Mesendoderm (in vitro differentiated cells): ENCODE data around the gene ZMYND19. TPM values are rescaled to one million over a fixed set of nuclear protein-coding genes. Genes with fewer than 3 reads are reported as not detected.

Source experiments
- DNase-seq: peaks from one replicate; pipeline ENCODE4 v3.0.0; 2013
- H2AK5ac ChIP-seq: 2 replicates; pipeline ENCODE4 v1.6.1; 2013; ENCODE audit warnings: low read length, inconsistent platforms
- H2BK120ac ChIP-seq: 2 replicates; pipeline ENCODE4 v1.6.1; 2013; ENCODE audit warnings: low read depth, mild to moderate bottlenecking, low read length, moderate library complexity, mixed read lengths
- H2BK15ac ChIP-seq: replicated peaks from 2 replicates; pipeline ENCODE4 v1.6.1; 2013; ENCODE audit warnings: low read depth, mild to moderate bottlenecking, moderate library complexity
- H2BK5ac ChIP-seq: 2 replicates; pipeline ENCODE4 v1.6.1; 2013; ENCODE audit warnings: low read length, inconsistent platforms
- H3K18ac ChIP-seq: 2 replicates; pipeline ENCODE4 v1.6.1; 2013; ENCODE audit warnings: mild to moderate bottlenecking, low read length, mixed read lengths
- H3K23ac ChIP-seq: one replicate; pipeline ENCODE4 v1.6.1; 2013; ENCODE audit warnings: low read length
- H3K27ac ChIP-seq: 2 replicates; pipeline ENCODE4 v1.5.1; 2013; ENCODE audit warnings: low read depth, mild to moderate bottlenecking, inconsistent platforms, low read length, moderate library complexity
- H3K27me3 ChIP-seq: 2 replicates; pipeline ENCODE4 v1.6.1; 2013; ENCODE audit warnings: low read length, control low read depth, mild to moderate bottlenecking, inconsistent platforms; ENCODE audit not compliant: insufficient read depth, poor library complexity
- H3K36me3 ChIP-seq: 2 replicates; pipeline ENCODE4 v1.6.1; 2013; ENCODE audit warnings: low read length, inconsistent platforms; ENCODE audit not compliant: control insufficient read depth, insufficient read depth
- H3K4ac ChIP-seq: one replicate; pipeline ENCODE4 v1.6.1; 2013; ENCODE audit warnings: low read depth, mild to moderate bottlenecking, low read length, moderate library complexity
- H3K4me1 ChIP-seq: 2 replicates; pipeline ENCODE4 v1.6.1; 2013; ENCODE audit warnings: low read depth, low read length, inconsistent platforms; ENCODE audit not compliant: control insufficient read depth
- H3K4me2 ChIP-seq: 2 replicates; pipeline ENCODE4 v1.6.1; 2013; ENCODE audit warnings: low read length
- H3K4me3 ChIP-seq: 2 replicates; pipeline ENCODE4 v1.5.1; 2013; ENCODE audit warnings: mild to moderate bottlenecking, low read length
- H3K56ac ChIP-seq: one replicate; pipeline ENCODE4 v1.6.1; 2013; ENCODE audit warnings: low read length
- H3K79me1 ChIP-seq: 2 replicates; pipeline ENCODE4 v1.6.1; 2013; ENCODE audit warnings: low read length, inconsistent platforms
- H3K79me2 ChIP-seq: 2 replicates; pipeline ENCODE4 v1.6.1; 2013; ENCODE audit warnings: mild to moderate bottlenecking, low read length; ENCODE audit not compliant: control insufficient read depth, insufficient read depth
- H3K9ac ChIP-seq: 2 replicates; pipeline ENCODE4 v1.6.1; 2013; ENCODE audit warnings: low read length, inconsistent platforms
- H4K5ac ChIP-seq: one replicate; pipeline ENCODE4 v1.6.1; 2013; ENCODE audit warnings: low read length
- H4K8ac ChIP-seq: one replicate; pipeline ENCODE4 v1.6.1; 2013; ENCODE audit warnings: low read depth, mild to moderate bottlenecking, control low read depth, low read length, moderate library complexity
- WGBS: extraction: QIAGEN DNeasy Blood & Tissue Kit; methylation state at CpG from one replicate; pipeline ENCODE4 v1.1.7; 2013; ENCODE audit warnings: low lambda C conversion rate, missing lambda C conversion rate; ENCODE audit not compliant: insufficient coverage; ENCODE audit errors: extremely low coverage; 5-methylcytosine and 5-hydroxymethylcytosine counted together
- polyA plus RNA-seq, 2 experiments: library from polyadenylated mRNA; stranded (reverse); fragments of 200-250 nt; gene quantifications; one replicate each; pipeline ENCODE4 v1.2.3, GENCODE V29; 2013

ZMYND19 gene
- 30.2 TPM for polyA plus RNA-seq (2013, experiment 1 of 2)
- polyA plus RNA-seq (2013, experiment 2 of 2) = 29.7 TPM

DNA sequence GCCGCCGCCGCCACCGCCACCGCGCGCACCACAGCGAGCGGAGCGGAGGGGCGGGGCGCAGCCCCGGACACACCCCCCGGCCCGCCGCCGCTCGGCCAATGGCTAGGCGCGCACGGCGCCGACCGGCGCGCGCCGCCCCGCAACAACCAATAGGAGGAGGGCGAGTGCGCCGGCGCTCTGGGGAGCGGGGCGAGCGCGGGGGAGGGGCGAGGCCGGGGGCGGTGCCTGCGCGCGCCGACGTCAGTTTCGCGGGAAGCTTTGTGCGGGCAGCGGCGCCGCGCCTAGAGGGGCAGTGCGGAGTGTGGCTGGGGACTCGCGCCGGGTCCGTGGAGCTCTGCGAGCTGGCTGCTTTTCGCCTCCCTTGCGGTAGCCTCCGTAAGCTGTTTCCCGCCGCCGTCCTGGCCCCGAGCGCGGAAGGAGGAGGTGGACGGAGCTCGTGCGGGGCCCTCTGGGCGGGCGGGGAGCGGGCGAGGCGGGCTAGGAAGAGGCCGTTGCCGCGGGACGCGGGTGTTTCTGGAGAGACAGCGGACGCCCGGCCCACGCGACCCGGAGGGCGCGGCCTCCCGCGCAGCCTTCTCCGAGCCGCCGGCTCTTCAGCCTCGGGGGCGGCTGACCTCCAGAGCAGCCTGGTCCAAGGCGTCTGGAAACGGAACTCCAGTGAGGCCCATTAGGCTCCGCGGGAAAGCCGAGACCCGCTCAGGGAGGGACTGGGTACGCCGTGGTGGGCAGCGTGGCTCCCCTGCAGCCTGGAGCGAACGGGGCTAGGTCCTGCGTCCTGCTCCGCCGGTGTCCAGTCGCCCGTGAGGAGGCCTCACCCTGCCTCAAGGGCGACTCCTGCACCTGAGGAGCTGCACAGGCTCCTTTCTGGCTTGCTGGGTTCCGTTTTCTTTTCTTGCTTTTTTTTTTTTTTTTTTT lies at the start of gene ZMYND19:
ZMYND19 (minus strand) TSS at position 44 of the 915 bp plus-strand sequence. CDS start 249 bp downstream, outside the sequence.
- Histone ChIP-seq H3K4ac (peak within 1 kb of the TSS; percentile 8), H4K8ac (no peak within 1 kb of the TSS), H4K5ac (no peak within 1 kb of the TSS), H3K79me1 (peaks cover 17% of the 10 kb centered on the region), H3K56ac (peak within 1 kb of the TSS; percentile 94), H3K18ac (peak within 1 kb of the TSS; percentile 11), H3K4me3 (peak within 1 kb of the TSS; percentile 77), H3K4me1 (no peaks in the 10 kb centered on the region), H2BK120ac (no peak within 1 kb of the TSS), H2BK15ac (no peak within 1 kb of the TSS), H3K27me3 (no peaks in the 10 kb centered on the region), H3K79me2 (peaks cover 12% of the 10 kb centered on the region), H2BK5ac (no peak within 1 kb of the TSS), H3K27ac (no peak within 1 kb of the TSS), H3K4me2 (peak within 1 kb of the TSS; percentile 92), H3K36me3 (peaks cover 11% of the 10 kb centered on the region), H3K23ac (no peak within 1 kb of the TSS), H3K9ac (peak within 1 kb of the TSS; percentile 92), H2AK5ac (no peak within 1 kb of the TSS)
- peak; percentile 91 for DNase-seq
- no CpG with 5 or more reads among the region's 113 CpGs for WGBS

GRCh38 chr9:137639303-137640051 lies 49.2 kb upstream of the ZMYND19 start:
- Histone ChIP-seq H2BK5ac (no peak overlapping the region), H3K4me3 (no peak overlapping the region)

DNA sequence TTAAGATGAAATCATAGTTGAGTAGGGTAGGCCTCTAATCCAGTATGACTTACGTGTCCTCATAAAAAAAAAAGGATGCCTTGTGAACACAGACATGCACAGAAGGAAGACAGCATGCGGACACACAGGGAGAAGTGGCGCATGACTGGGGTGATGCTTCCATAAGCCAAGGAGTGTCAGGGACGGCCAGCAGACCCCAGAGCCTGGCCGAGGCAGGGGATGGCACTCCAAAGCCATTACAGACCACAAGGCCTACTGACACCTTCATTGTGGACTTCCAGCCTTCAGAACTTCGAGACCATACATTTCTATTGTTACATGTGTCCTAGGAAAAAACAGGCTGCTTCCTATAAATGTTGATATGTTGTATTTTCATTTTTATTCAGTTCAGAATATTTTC lies 48.4 kb upstream of the ZMYND19 start:
- Histone ChIP-seq H3K79me1 (peaks cover 19% of the 10 kb centered on the region), H3K4ac (no peak overlapping the region), H3K18ac (no peak overlapping the region), H3K23ac (no peak overlapping the region), H3K56ac (no peak overlapping the region), H3K36me3 (no peaks in the 10 kb centered on the region), H2BK120ac (no peak overlapping the region), H2AK5ac (no peak overlapping the region), H4K5ac (no peak overlapping the region), H2BK15ac (no peak overlapping the region), H3K4me1 (no peaks in the 10 kb centered on the region), H2BK5ac (no peak overlapping the region), H3K4me2 (no peak overlapping the region), H3K4me3 (no peak overlapping the region), H4K8ac (no peak overlapping the region), H3K79me2 (peaks cover 66% of the 10 kb centered on the region), H3K27ac (no peak overlapping the region), H3K9ac (no peak overlapping the region), H3K27me3 (no peaks in the 10 kb centered on the region)
- DNase-seq = no peak
- no CpG with 5 or more reads among the region's 6 CpGs for WGBS

More at GRCh38 chr9:137639303-137640051, 49.2 kb upstream of the ZMYND19 start:
- no peak overlapping the region for H3K9ac ChIP-seq
- H3K56ac ChIP-seq = no peak overlapping the region
- H4K5ac ChIP-seq = no peak overlapping the region
- no peak overlapping the region for H3K23ac ChIP-seq
- H3K4me1 ChIP-seq = no peaks in the 10 kb centered on the region
- WGBS = no CpG with 5 or more reads among the region's 12 CpGs
- no peak overlapping the region for H2BK120ac ChIP-seq
- H2BK15ac ChIP-seq = no peak overlapping the region
- H3K36me3 ChIP-seq = no peaks in the 10 kb centered on the region
- H3K18ac ChIP-seq = no peak overlapping the region
- no peak overlapping the region for H2AK5ac ChIP-seq
- no peak overlapping the region for H3K4me2 ChIP-seq
- H3K4ac ChIP-seq = no peak overlapping the region
- peaks cover 64% of the 10 kb centered on the region for H3K79me2 ChIP-seq
- peaks cover 20% of the 10 kb centered on the region for H3K79me1 ChIP-seq
- H3K27ac ChIP-seq = no peak overlapping the region
- H3K27me3 ChIP-seq = no peaks in the 10 kb centered on the region
- no peak for DNase-seq
- H4K8ac ChIP-seq = no peak overlapping the region

- H3K18ac ChIP-seq = no peak overlapping the region
- no peak overlapping the region for H3K9ac ChIP-seq
- WGBS = no CpG with 5 or more reads among the region's 5 CpGs
- no peaks in the 10 kb centered on the region for H3K27me3 ChIP-seq
- H4K5ac ChIP-seq = no peak overlapping the region
- H2AK5ac ChIP-seq = no peak overlapping the region
- no peak overlapping the region for H3K27ac ChIP-seq
- H3K79me1 ChIP-seq = peaks cover 20% of the 10 kb centered on the region
- peaks cover 3% of the 10 kb centered on the region for H3K4me1 ChIP-seq
- no peak overlapping the region for H4K8ac ChIP-seq
- no peak overlapping the region for H3K56ac ChIP-seq
- no peak overlapping the region for H3K23ac ChIP-seq
- H2BK120ac ChIP-seq = no peak overlapping the region
- no peak overlapping the region for H2BK5ac ChIP-seq
- no peaks in the 10 kb centered on the region for H3K36me3 ChIP-seq
- DNase-seq = no peak
- no peak overlapping the region for H2BK15ac ChIP-seq
- H3K79me2 ChIP-seq = peaks cover 69% of the 10 kb centered on the region
- no peak overlapping the region for H3K4me2 ChIP-seq
- H3K4me3 ChIP-seq = no peak overlapping the region
- H3K4ac ChIP-seq = no peak overlapping the region
Observed at GRCh38 chr9:137634016-137634415, 43.7 kb upstream of the ZMYND19 start.

DNA sequence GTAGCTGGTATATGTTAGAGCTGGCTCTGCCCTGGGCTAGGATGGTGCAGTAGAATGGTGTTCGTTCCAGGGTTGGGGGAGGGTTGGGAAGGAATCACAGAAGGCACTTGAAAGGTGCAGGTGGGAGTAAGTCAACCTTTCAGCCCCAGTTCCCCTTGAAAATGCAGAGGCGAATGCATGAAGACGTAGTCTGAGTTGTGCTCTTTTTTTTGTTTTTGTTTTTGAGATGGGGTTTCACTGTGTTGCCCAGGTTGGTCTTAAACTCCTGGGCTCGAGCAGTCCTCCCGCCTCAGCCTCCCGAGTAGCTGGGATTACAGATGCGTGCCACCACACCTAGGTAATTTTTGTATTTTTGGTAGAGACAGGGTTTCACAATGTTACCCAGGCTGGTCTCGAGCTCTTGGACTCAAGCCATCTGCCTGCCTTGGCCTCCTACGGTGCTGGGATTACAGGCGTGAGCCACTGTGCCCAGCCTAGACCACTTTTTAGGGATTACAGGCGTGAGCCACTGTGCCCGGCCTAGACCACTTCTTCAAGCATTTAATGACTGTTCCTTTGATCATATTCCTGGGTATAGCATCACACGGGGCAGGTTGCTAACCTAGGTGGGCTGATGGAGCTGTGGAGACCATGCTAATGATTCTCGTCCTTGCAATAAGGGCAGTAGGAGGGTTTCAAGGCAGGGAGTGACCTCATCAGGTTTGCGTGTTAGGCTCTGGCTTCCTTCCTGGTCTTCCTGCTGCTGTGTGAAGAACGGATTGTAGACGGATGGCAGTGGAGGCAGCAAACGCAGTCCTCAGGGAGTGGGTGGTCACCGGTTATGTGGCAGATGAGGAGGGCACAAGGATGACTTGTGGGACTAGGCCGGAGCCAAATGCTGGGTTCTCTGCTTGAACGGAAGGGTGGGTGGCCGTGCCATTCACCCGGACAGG lies 42.2 kb upstream of the ZMYND19 start:
- H4K5ac ChIP-seq = no peak overlapping the region
- no peaks in the 10 kb centered on the region for H3K27me3 ChIP-seq
- H2BK5ac ChIP-seq = no peak overlapping the region
- H3K79me1 ChIP-seq = peaks cover 23% of the 10 kb centered on the region
- no peak overlapping the region for H3K56ac ChIP-seq
- H3K4me1 ChIP-seq = peaks cover 3% of the 10 kb centered on the region
- H3K4ac ChIP-seq = no peak overlapping the region
- DNase-seq = peak; percentile 34
- H3K23ac ChIP-seq = no peak overlapping the region
- peaks cover 67% of the 10 kb centered on the region for H3K79me2 ChIP-seq
- no peak overlapping the region for H4K8ac ChIP-seq
- H3K9ac ChIP-seq = no peak overlapping the region
- H2BK120ac ChIP-seq = no peak overlapping the region
- H3K27ac ChIP-seq = no peak overlapping the region
- no peak overlapping the region for H3K4me2 ChIP-seq
- H2AK5ac ChIP-seq = no peak overlapping the region
- H3K36me3 ChIP-seq = no peaks in the 10 kb centered on the region
- H2BK15ac ChIP-seq = no peak overlapping the region
- no CpG with 5 or more reads among the region's 23 CpGs for WGBS
- H3K18ac ChIP-seq = no peak overlapping the region
- no peak overlapping the region for H3K4me3 ChIP-seq
